ENCODE results near the gene MRM3. TPM values are rescaled to one million over a fixed set of nuclear protein-coding genes. Genes with fewer than 3 reads are reported as not detected.

The MRM3 gene
- total RNA-seq, 4 donors from 2014 or later = 14.6 to 22.9 (median 16.9) TPM

DNA sequence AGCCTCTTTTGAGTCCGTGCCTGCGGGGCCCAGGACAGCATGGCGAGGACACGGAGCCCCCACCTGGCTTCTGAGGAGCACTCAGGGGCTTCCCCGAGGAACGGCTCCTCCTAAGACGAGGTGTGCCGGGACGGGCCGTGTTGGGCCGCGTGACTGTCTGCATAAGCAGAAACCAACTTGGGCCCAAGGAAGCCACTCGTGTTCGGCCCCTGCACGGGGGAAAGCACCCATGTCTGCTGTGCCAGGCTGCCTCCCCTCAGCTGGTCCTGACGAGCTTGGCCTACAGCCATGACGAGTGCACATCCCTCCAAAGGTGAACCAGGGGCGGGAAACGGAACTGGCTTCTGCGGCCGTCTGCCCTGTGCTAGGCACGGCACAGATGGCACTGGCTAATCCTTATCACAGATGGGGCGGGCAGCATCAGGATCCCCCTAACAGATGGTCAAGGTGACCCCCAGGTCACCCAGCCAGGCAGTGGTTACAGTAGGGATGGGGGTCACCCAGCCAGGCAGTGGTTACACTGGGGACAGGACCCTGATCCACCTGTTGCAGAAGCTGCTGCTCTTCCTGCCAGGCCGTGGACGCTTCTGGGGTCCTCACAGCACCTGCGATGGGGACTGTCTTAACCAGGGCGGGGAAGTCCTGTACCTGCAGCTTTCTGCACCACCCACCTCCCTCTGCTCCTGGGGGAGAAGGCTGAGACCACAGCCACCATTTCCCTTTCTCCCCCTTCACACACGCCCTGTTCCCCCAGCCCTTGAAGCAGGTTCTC lies 25.6 kb downstream of the MRM3 start:
- no peak overlapping the region for H3K4me3 ChIP-seq (replicated peaks in 1 of 3)
- H3K36me3 ChIP-seq = no peaks in the 10 kb centered on the region
- H3K27me3 ChIP-seq = no peaks in the 10 kb centered on the region
- no peaks in the 10 kb centered on the region for H3K4me1 ChIP-seq
- no peak for TF ChIP-seq POLR2A (IDR thresholded peaks at IDR 0.05)
- TF ChIP-seq, protein P1, sequence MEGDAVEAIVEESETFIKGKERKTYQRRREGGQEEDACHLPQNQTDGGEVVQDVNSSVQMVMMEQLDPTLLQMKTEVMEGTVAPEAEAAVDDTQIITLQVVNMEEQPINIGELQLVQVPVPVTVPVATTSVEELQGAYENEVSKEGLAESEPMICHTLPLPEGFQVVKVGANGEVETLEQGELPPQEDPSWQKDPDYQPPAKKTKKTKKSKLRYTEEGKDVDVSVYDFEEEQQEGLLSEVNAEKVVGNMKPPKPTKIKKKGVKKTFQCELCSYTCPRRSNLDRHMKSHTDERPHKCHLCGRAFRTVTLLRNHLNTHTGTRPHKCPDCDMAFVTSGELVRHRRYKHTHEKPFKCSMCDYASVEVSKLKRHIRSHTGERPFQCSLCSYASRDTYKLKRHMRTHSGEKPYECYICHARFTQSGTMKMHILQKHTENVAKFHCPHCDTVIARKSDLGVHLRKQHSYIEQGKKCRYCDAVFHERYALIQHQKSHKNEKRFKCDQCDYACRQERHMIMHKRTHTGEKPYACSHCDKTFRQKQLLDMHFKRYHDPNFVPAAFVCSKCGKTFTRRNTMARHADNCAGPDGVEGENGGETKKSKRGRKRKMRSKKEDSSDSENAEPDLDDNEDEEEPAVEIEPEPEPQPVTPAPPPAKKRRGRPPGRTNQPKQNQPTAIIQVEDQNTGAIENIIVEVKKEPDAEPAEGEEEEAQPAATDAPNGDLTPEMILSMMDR (IDR thresholded peaks at IDR 0.05) = no peak
- no peaks in the 10 kb centered on the region for H3K9me3 ChIP-seq
- H3K27ac ChIP-seq = no peak overlapping the region
- WGBS, 2 donors = 92 to 95% methylated on average over 13 to 17 of the region's 28 CpGs
- intact Hi-C loops (cut with DNase I) = loop anchor here (10.0 kb wide), 1 partner anchor 67 kb away; no protein-coding TSS in a partner anchor
- no peak for DNase-seq

DNA sequence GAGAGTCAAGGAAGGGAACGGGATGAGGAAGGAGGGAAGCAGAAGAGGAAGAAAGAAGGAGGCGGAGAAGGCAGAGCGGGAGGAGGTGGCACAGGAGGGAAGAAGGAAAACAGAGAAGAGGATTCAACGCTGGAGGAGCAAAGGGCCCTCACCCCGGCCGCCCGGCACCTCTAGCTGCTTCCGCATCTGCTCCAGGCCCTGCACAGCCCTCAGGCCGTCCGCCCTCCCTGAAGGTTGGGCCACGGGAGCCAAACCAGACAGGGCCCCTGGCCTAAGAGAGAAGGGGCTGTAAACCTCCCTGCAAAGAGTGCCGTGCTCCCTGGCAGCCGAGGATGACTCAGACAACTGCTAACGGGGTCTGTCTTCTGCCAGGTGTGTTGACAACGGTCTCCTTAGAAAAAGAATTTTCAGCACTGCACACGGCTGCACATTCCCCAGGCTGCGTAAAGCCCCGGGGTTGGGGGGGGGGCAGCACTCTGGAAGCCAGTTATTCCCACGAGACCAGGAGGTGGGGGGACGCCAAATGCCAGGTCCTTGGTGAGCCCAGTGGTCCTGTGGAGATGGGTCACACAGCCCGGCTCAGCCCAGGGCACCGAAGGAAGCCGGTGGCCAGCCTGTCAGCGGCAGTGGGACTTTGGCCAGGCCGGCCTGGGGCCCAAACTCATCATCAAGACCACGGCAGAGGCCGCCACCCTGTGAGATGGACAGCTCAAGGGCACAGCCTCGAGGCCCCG lies 29.1 kb downstream of the MRM3 start:
- no peak for DNase-seq
- intact Hi-C loops (cut with DNase I) = no loop called here

DNA sequence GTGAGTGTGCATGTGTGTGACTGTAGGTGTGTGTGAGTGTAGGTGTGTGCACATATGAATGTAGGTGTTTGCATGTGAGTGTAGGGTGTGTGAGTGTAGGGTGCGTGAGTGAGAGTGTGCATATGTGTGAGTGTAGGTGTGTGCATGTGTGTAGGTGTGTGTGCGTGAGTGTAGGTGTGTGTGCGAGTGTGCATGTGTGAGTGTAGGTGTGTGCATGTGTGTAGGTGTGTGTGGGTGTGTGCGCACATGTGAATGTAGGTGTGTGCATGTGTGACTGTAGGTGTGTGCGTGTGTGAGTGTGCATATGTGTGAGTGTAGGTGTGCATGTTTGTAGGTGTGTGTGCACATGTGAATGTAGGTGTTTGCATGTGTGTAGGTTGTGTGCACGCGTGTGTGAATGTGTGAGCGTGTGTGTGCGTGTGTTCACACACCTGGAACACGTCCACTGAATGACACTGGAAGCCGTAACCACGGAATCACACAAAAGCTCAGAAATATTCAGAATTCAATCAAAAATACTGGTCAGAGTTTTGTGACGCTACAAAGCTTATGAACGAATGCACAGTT lies 30.6 kb downstream of the MRM3 start:
- intact Hi-C loops (cut with DNase I) = no loop called here
- Histone ChIP-seq H3K9me3 (no peaks in the 10 kb centered on the region), H3K36me3 (no peaks in the 10 kb centered on the region), H3K27ac (no peak overlapping the region), H3K4me1 (no peaks in the 10 kb centered on the region), H3K27me3 (no peaks in the 10 kb centered on the region), H3K4me3 (replicated peaks in 1 of 3) (no peak overlapping the region)
- DNase-seq = no peak
- WGBS, 2 donors = 93 to 95% methylated on average over 14 of the region's 14 CpGs
- no peak for TF ChIP-seq POLR2A (IDR thresholded peaks at IDR 0.05)
- TF ChIP-seq, protein P1 (IDR thresholded peaks at IDR 0.05) = no peak

More for the DNA sequence above, 29.1 kb downstream of the MRM3 start:
- Histone ChIP-seq H3K36me3 (no peaks in the 10 kb centered on the region), H3K27me3 (no peaks in the 10 kb centered on the region), H3K27ac (no peak overlapping the region), H3K9me3 (no peaks in the 10 kb centered on the region), H3K4me3 (replicated peaks in 1 of 3) (no peak overlapping the region), H3K4me1 (no peaks in the 10 kb centered on the region)
- no peak for TF ChIP-seq POLR2A (IDR thresholded peaks at IDR 0.05)
- TF ChIP-seq, protein P1 (IDR thresholded peaks at IDR 0.05) = no peak
- 77 to 80% methylated on average over 17 to 23 of the region's 29 CpGs for WGBS, 2 donors

DNA sequence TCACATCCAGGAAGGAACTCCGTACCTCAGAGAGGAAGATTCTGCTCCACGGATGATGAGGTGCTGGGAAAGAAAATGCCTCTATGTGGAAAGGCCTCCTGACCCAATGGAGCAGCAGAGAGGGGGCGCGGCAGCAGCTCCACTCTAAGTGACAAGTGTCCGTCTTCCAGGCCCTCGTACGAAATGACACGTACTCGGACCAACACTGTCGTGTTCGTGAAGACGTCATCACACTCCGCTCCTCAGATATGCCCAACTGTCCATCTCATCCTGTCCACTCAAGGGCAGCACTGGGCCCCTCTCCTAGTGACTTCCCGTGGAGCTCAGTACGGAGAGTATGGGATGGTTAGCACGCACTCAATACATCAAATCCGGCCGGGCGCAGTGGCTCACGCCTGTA lies 32.2 kb downstream of the MRM3 start:
- Histone ChIP-seq H3K9me3 (no peaks in the 10 kb centered on the region), H3K36me3 (no peaks in the 10 kb centered on the region), H3K4me1 (no peaks in the 10 kb centered on the region), H3K27me3 (no peaks in the 10 kb centered on the region), H3K4me3 (replicated peaks in 1 of 3) (no peak overlapping the region), H3K27ac (no peak overlapping the region)
- 91 to 97% methylated on average over 20 of the region's 20 CpGs for WGBS, 2 donors
- DNase-seq = no peak
- TF ChIP-seq POLR2A (IDR thresholded peaks at IDR 0.05) = no peak
- TF ChIP-seq, protein P1 (IDR thresholded peaks at IDR 0.05) = no peak
- intact Hi-C loops (cut with DNase I) = no loop called here

Measured in thyroid gland (tissue), 4 donors.